Cortex of kidney (tissue), 1 donor: ENCODE data around the gene EIF3I.

Source experiments
- DNase-seq: peaks from one replicate; lab custom pipeline; 2025; lab: John Stamatoyannopoulos, UW

The EIF3I gene

GRCh38 chr1:32266921-32267591 is 44.8 kb downstream of the EIF3I start:
- no peak for DNase-seq

- no peak for DNase-seq
Observed at GRCh38 chr1:32269744-32270143, 47.5 kb downstream of the EIF3I start.

DNA sequence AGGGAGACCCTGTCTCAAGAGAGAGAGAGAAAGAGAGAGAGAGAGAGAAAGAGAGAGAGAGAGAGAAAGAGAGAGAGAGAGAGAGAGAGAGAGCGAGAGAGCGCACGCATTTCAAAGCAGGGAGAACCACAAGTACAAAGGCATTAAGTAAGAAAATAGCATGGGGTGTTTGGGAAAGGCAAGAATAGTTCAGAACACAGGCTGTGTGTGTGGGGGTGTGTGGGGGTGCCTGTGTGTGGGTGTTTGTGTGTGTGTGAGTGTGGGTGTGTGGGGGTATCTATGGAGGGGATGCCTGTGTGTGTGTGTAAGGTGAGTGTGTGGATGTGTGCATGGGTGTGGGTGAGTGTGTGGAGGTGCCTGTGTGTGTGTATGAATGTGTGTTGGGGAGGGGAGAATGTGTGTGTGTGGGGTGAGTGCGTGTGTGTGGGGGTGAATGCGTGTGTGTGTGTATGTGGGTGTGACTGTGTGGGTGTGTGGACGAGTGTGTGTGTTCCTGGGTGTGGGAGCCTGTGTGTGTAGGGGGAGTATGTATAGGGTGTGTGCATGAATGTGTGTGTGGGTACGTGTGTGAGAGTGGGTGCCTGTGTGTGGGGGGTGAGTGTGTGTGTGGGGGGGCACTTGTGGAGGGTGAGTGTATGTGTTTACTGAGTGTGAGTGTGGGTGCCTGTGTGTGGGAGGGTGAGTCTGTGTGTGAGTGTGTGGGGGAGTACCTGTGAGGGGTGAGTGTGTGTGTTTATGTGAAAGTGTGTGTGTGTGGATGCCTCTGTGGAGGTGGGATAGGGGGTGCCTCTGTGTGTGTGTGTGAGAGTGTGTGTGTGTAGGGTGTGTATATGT is 50.6 kb downstream of the EIF3I start:
- no peak for DNase-seq

DNA sequence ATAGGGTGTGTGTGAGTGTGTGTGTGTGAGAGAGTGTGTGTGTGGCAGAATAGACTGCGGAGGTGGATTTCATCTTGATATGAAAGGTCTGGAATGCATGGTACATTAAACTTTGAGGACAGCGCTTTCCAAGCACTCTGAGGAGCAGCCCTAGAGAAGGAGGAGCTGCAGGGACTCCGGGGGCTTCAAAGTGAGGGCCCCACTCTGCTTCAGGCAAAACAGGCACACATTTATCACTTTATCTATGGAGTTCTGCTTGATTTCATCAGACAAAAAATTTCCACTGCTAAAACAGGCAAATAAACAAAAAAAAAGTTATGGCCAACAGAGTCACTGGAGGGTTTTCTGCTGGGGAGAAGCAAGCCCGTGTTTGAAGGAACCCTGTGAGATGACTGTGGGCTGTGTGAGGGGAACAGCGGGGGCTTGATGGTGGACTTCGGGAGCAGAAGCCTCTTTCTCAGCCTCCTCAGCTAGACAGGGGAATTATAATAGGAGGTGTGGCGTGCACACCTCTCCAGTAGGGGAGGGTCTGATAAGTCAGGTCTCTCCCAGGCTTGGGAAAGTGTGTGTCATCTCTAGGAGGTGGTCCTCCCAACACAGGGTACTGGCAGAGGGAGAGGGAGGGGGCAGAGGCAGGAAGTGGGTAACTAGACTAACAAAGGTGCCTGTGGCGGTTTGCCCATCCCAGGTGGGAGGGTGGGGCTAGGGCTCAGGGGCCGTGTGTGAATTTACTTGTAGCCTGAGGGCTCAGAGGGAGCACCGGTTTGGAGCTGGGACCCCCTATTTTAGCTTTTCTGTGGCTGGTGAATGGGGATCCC is 51.4 kb downstream of the EIF3I start:
- no peak for DNase-seq

GRCh38 chr1:32274646-32275340 is 52.6 kb downstream of the EIF3I start:
- no peak for DNase-seq

DNA sequence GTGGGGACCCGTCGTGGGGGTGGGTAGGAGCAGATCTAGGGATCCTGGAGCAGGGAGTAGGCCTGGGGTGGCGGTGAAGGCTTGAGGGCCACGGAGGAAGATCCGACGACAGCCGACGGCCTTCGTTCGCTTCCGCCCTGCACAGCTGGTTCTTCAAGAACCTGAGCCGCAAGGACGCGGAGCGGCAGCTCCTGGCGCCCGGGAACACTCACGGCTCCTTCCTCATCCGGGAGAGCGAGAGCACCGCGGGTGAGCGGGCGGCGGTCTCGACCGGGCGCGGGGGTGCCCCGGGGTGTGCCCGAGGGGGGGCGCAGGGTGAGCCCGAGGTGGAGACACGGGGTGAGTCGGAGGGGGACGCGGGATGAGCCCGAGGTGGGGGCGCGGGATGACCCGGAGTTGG is 53.2 kb downstream of the EIF3I start:
- DNase-seq = no peak

DNA sequence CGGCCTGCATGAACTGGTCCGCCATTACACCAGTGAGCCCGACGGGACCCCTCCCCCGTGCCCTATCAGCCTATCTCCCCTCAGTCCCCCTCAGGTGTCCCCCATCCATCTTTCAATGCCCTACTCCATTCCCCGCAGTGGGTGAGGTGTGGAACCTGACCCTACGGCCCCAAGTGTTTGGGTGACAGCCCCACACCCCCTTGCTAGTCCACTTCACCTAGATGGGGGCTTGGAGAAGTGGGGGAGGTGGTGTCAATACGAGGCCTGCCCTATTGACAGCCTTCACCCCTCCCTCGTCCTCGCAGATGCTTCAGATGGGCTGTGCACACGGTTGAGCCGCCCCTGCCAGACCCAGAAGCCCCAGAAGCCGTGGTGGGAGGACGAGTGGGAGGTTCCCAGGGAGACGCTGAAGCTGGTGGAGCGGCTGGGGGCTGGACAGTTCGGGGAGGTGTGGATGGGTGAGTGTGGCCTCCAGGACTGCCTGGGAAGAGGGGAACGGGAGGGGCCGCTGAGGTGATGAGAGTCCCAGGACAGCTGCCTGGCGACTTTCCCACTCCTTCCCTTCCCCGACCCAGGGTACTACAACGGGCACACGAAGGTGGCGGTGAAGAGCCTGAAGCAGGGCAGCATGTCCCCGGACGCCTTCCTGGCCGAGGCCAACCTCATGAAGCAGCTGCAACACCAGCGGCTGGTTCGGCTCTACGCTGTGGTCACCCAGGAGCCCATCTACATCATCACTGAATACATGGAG is 54.0 kb downstream of the EIF3I start:
- no peak for DNase-seq
